ENCODE measurements around the gene MORC1. TPM values are rescaled to one million over a fixed set of nuclear protein-coding genes. Genes with fewer than 3 reads are reported as not detected.

MORC1 gene
- total RNA-seq, 1 donor from 2014 or later = not detected

- intact Hi-C loops (cut with micrococcal nuclease) = no loop called here
- H3K4me1 Mint-ChIP-seq (ENCODE audit: low read depth) = no peaks in the 10 kb centered on the region
- H3K9me3 Mint-ChIP-seq = no peaks in the 10 kb centered on the region
- no peak overlapping the region for H3K27ac Mint-ChIP-seq
- H3K36me3 Mint-ChIP-seq (ENCODE audit: low read depth) = no peaks in the 10 kb centered on the region
- DNase-seq (ENCODE audit: low spot score) = no peak
- H3K27me3 Mint-ChIP-seq (ENCODE audit: insufficient read depth) = peaks cover 4% of the 10 kb centered on the region
- no peak overlapping the region for H3K4me3 Mint-ChIP-seq
Measured at GRCh38 chr3:108940568-108941263, 177.2 kb downstream of the MORC1 start.

- no peak for DNase-seq (ENCODE audit: low spot score)
- intact Hi-C loops (cut with micrococcal nuclease) = no loop called here
- no peaks in the 10 kb centered on the region for H3K36me3 Mint-ChIP-seq (ENCODE audit: low read depth)
- H3K4me3 Mint-ChIP-seq = no peak overlapping the region
- no peaks in the 10 kb centered on the region for H3K4me1 Mint-ChIP-seq (ENCODE audit: low read depth)
- H3K27ac Mint-ChIP-seq = no peak overlapping the region
- H3K27me3 Mint-ChIP-seq (ENCODE audit: insufficient read depth) = peaks cover 4% of the 10 kb centered on the region
- H3K9me3 Mint-ChIP-seq = no peaks in the 10 kb centered on the region
Measured at GRCh38 chr3:108940166-108940565, 177.8 kb downstream of the MORC1 start.

- no peak overlapping the region for H3K27ac Mint-ChIP-seq
- intact Hi-C loops (cut with micrococcal nuclease) = no loop called here
- no peak overlapping the region for H3K4me3 Mint-ChIP-seq
Measured at GRCh38 chr3:108936924-108937689, 180.8 kb downstream of the MORC1 start.

GRCh38 chr3:108931035-108931434, 186.9 kb downstream of the MORC1 start:
- peaks cover 4% of the 10 kb centered on the region for H3K9me3 Mint-ChIP-seq
- DNase-seq (ENCODE audit: low spot score) = no peak
- intact Hi-C loops (cut with micrococcal nuclease) = no loop called here
- H3K36me3 Mint-ChIP-seq (ENCODE audit: low read depth) = no peaks in the 10 kb centered on the region
- no peaks in the 10 kb centered on the region for H3K4me1 Mint-ChIP-seq (ENCODE audit: low read depth)
- no peak overlapping the region for H3K4me3 Mint-ChIP-seq
- no peak overlapping the region for H3K27ac Mint-ChIP-seq
- H3K27me3 Mint-ChIP-seq (ENCODE audit: insufficient read depth) = peaks cover 21% of the 10 kb centered on the region

More at GRCh38 chr3:108936924-108937689, 180.8 kb downstream of the MORC1 start:
- Mint-ChIP-seq H3K9me3 (no peaks in the 10 kb centered on the region), H3K36me3 (ENCODE audit: low read depth) (no peaks in the 10 kb centered on the region), H3K27me3 (ENCODE audit: insufficient read depth) (no peaks in the 10 kb centered on the region), H3K4me1 (ENCODE audit: low read depth) (no peaks in the 10 kb centered on the region)
- no peak for DNase-seq (ENCODE audit: low spot score)

DNA sequence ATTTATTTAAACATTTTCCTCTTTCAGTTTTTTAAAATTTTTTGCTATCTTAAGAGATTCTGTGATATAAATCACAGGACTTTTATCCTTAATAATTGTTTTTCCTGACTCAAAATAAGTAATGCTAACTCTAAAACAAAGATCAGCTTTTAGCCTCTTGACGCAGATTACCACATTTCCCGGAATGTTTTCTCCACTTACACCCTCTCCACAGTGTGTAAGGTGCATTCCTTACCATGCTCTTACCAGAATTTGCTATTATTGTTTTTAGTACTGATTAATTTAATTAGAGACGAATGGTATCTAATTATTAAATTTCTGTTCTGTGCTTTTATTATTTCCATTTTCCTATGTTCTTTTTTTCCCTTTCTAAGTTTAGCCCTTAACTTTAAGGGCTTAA, 199.1 kb downstream of the MORC1 start:
- intact Hi-C loops (cut with micrococcal nuclease) = loop anchor here (5.0 kb wide), 2 partner anchors 157 to 163 kb away; no protein-coding TSS in a partner anchor
- Mint-ChIP-seq H3K27ac (no peak overlapping the region), H3K4me1 (ENCODE audit: low read depth) (peaks cover 13% of the 10 kb centered on the region), H3K9me3 (no peaks in the 10 kb centered on the region), H3K27me3 (ENCODE audit: insufficient read depth) (peaks cover 25% of the 10 kb centered on the region), H3K4me3 (no peak overlapping the region), H3K36me3 (ENCODE audit: low read depth) (no peaks in the 10 kb centered on the region)
- DNase-seq (ENCODE audit: low spot score) = no peak

DNA sequence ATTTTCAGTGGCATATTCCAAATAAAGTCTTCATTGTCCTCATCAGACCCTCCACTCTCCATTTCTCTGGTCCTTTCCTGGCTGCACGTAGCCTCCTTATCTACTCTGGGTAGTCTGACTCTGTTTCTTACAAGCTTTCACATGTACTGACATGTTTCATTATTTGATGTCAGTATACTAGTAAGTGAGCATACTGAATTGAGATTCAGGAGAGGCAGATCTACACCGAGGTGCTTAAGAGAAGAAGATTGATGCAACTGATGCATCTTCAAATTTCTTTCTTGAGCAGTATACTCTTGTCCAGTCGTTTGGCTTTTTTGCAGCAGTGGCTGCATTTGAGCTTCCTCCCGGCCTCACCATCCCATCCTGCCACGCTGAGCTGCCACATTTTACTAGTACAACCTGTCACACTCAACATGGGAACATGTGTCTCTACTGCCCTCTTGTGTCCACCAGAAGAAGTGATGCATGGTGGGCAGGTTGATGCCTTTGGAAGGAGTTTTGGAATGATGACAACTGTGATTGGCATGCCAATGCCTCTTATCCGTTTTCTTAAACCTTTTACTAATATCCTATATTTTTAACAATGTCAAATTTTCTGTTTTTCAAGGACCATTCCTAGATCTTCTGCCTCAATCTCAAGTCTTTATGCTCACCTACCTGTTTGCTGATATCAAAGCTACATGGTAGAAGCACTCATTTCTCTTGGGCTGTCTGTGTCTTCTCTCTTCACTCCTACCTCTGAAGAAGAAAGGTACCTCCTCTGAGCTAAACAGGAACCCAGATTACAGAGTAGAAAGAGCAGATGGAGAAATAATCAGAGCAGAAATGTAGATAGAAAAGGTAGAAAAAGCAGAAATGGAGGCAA, 202.9 kb downstream of the MORC1 start:
- Mint-ChIP-seq H3K4me1 (ENCODE audit: low read depth) (peaks cover 18% of the 10 kb centered on the region), H3K27ac (peak overlapping the region; percentile 61)
- intact Hi-C loops (cut with micrococcal nuclease) = loop anchor here (1.0 to 5.0 kb wide), 9 partner anchors 15 to 426 kb away; no protein-coding TSS in a partner anchor

DNA sequence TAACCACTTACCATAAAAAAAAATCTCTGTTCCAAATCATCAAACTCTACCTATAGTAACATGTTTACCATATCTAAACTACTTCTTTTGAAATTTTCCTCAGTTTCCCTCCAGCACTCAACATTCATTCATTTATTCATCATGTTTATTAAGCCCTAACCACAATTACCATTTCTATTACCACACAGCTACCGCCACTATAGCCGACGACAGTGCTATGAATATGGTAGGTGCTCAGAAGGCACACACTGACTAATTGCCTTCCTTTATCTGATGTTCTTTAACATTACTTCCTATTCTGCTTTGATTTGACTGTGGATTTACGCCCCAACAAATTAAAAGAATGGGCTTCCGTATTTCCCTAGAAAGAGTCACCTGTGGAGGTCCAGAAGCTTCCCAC, 208.1 kb downstream of the MORC1 start:
- intact Hi-C loops (cut with micrococcal nuclease) = no loop called here
- H3K9me3 Mint-ChIP-seq = no peaks in the 10 kb centered on the region
- no peak for DNase-seq (ENCODE audit: low spot score)
- H3K4me3 Mint-ChIP-seq = no peak overlapping the region
- H3K36me3 Mint-ChIP-seq (ENCODE audit: low read depth) = no peaks in the 10 kb centered on the region
- no peaks in the 10 kb centered on the region for H3K27me3 Mint-ChIP-seq (ENCODE audit: insufficient read depth)
- H3K4me1 Mint-ChIP-seq (ENCODE audit: low read depth) = peaks cover 14% of the 10 kb centered on the region
- H3K27ac Mint-ChIP-seq = no peak overlapping the region

More for the DNA sequence above, 202.9 kb downstream of the MORC1 start:
- H3K36me3 Mint-ChIP-seq (ENCODE audit: low read depth) = no peaks in the 10 kb centered on the region
- H3K9me3 Mint-ChIP-seq = no peaks in the 10 kb centered on the region
- peak overlapping the region; percentile 12 for H3K4me3 Mint-ChIP-seq
- peak; percentile 56 for DNase-seq (ENCODE audit: low spot score)
- H3K27me3 Mint-ChIP-seq (ENCODE audit: insufficient read depth) = peaks cover 15% of the 10 kb centered on the region

Other genes with a start within 250 kb of the MORC1 start
- not detected in 2 replicates for gene GUCA1C, start 164.3 kb downstream of the MORC1 start, total RNA-seq
- gene C3orf85, start 18.6 kb upstream of the MORC1 start, total RNA-seq = not detected in 2 replicates
- not detected in 2 replicates for gene DPPA2, start 198.4 kb upstream of the MORC1 start, total RNA-seq
- not detected in 2 replicates for gene DPPA4, start 219.4 kb upstream of the MORC1 start, total RNA-seq